HG03064 (cell line): Measurements from ENCODE around the gene EGFR.

ENCODE experiments used
- ATAC-seq: cut with Tn5 transposase; IDR thresholded peaks from one replicate; pipeline ENCODE4 v1.9.1; 2021; ENCODE audit warnings: low read depth; ENCODE audit not compliant: unreplicated experiment

The EGFR gene

DNA sequence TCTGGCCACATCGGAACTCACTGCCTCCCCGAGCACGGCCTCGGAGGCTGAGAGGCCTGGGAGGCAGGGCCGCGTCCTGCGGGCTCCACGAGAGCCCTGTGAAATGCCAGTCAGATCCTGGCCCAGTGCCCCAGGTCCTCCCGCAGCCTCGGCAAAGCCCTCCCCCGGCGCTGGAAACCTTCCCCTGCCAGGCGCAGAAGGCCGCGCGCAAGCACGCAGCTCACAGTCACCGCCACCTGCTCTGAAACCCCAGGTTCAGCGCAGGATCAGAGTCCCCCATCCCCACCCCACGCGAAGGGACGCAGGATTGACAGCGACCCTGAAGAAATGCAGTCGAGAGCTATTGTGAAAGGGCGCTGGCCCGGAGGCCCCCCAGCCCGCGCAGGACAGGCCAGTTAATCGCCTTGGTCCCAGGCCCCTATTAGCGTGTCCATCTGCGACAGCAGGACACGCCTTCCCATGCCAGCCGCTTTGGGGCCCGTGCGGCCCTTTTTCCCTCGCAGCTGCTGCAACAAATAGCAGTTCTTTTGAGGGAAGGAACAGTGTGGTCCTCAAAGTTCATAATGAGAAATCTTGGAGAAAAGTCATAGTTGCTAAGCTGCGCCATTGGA, 13.5 kb upstream of the EGFR start:
- no peak for ATAC-seq

GRCh38 chr7:55006499-55006898, 12.3 kb upstream of the EGFR start:
- ATAC-seq, result no peak

DNA sequence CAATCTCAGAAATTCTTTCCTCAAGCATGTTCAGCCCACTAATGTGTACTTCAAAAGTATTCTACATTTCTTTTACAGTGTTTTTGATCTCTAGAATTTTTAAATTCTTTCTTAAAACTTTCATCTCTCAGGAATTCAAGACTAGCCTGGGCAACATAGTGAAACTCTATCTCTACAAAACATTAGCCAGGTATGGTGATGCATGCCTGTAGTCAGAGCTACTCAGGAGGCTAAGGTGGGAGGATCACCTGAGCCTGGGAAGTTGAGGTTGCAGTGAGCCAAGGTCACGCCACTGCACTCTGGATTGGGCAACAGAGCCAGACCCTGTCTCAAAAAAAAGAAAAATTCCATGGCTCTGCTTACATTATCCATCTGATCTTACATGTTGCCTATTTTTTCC, 5.0 kb upstream of the EGFR start:
- ATAC-seq, result no peak

DNA sequence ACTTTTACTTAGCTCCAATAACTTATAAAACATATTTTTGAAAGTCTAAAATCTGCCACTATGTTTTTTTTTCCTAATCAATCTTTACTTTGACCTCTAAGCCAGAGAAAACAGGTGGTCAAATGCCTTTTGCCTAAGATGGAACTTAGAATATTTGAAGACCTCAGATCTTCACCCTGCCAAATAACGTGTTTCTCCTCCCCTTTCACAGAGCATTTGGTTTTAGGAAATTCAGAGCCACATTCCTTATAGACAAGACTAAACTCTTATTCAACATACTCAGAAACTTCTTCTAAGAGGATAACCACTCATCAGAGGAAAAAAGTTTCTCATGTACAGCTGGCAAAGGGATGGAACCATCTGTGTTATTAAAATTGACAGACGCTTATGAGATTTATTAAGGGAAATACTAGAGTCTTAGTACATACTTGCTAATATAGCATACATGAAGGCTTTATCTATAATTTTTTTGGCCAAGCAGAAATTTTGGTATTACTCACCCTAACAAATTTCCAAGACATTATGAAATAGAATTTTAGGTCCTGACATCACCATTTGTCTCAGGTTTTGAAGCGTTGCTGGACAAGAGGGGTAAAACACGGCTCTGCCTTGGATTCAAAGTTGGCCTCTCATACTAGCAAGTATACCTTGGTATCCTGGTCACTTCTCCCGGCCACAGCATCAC, 2.6 kb upstream of the EGFR start:
- no peak for ATAC-seq

GRCh38 chr7:55016746-55017090, 2.1 kb upstream of the EGFR start:
- ATAC-seq, result no peak

DNA sequence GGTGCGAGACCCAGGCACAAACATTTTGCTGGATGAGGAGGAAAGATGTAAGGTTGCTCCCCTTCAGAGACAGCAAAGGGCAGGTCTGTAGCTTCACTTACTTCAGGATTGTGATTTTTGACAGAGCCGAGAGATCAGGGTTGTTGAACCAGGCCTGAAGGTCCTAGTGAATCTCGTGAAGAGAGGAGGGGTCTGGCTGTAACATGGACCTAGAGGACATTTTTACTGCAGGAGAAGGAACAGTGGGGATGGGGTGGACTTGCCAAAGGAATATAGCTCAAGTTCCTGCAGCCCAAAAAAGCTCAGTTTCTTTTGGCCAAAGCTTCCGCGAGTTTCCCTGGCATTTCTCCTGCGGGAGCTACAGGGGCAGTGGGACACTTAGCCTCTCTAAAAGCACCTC, 976 bp upstream of the EGFR start:
- ATAC-seq, result no peak

- no peak for ATAC-seq
Observed at GRCh38 chr7:55019191-55019690, 424 bp downstream of the EGFR start.

- ATAC-seq, result no peak
Observed at GRCh38 chr7:55019691-55020465, 1.1 kb downstream of the EGFR start.

GRCh38 chr7:55020466-55020871, 1.7 kb downstream of the EGFR start:
- ATAC-seq, result no peak

DNA sequence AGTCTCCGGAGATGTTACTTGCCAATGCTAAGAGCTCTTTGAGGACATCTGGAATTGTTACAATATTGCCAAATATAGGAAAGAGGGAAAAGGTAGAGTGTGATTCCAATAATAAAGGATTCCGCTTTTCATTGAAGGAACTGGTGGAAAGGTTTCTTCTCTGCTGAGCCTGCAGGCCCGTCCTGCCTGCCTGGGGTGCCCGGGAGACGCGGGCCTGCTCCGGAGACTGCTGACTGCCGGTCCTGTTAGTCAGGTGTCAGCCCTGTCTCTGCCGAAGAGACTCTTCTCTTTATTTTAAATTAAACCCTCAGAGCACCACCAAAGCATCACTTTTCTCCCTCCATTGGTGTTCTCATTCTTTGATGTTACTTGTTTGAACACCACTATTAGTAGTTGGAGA, 2.2 kb downstream of the EGFR start:
- ATAC-seq, result no peak

DNA sequence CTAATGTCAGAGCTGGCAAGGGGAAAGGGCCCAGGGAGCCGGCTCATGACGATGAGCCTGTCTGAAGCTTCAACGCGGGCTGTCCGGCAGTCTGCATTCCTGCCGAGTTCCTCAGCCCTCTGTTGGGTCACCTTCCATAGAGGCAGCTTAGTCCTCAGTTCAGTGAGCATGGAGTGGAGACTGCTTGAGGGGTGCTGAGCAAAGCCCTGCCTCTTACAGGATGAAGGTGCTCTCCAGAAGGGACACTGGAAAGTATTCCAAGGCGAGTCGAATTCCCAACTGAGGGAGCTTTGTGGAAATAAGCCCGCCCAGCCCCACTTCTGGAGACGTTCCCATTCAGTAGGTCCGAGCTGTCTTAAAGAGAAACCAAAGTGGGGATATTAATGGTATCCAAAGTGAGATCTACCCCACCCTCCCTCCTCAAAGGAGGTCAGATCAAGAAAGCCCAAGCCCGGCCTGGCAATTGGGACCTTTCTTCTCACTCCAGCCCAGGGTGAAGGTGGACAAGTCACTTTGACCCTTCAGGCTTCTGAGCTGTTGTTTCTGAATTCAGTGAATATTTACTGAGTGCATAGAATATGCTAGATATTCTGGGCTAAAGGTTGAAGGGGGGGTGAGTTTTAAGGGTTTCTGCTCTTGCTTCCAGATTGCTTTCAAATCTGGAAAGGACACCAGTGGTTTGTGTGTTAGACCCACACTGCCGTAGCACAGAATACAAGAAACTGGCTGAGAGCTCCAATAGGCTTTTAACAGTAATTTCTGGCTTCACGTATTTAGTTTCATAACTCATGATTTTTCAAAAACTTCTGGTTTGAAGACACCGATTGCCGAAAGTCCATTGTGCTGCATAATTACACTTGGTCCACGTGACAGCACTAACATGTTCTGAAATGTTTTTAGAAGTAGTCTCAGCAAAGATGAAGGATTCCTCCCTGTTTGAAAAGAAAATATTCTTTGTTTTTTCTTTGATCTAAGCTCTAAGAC, 3.5 kb downstream of the EGFR start:
- no peak for ATAC-seq

- no peak for ATAC-seq
Observed at GRCh38 chr7:55023841-55024505, 5.2 kb downstream of the EGFR start.

GRCh38 chr7:55024776-55025175, 6.0 kb downstream of the EGFR start:
- ATAC-seq, result no peak

DNA sequence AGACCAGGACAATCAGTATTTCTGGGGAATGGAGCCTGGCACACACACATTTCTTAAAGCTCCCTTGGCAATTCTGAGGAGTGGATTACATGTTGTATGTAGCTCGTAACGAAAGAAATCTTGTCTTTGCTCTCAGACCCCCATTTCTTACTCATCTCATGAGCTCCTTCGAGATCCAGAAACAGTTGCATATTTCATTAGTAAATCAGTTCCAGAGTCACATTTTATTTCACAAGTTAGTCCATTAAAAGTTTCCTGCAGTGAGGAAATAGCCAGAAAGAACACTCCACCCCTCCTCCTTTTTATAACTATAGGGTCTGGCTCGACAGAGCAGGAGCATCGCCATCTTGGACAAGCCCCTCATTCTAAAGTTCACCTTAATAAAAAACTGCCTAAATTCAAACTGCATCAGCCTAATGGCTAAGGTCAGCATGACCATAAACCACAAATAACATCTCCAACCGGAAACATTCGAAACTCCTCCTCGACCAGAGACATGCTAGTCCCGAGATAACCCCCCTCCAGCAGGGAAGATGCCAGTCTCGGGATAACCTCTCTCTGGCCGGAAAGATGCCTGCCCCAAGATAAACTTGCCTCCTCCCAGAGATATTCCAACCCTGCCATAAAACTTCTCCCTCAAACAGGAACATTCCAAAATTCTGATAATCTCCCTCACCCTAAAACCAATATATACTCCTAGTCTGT, 7.4 kb downstream of the EGFR start:
- ATAC-seq, result no peak

- no peak for ATAC-seq
Observed at GRCh38 chr7:55026867-55027490, 8.2 kb downstream of the EGFR start.

DNA sequence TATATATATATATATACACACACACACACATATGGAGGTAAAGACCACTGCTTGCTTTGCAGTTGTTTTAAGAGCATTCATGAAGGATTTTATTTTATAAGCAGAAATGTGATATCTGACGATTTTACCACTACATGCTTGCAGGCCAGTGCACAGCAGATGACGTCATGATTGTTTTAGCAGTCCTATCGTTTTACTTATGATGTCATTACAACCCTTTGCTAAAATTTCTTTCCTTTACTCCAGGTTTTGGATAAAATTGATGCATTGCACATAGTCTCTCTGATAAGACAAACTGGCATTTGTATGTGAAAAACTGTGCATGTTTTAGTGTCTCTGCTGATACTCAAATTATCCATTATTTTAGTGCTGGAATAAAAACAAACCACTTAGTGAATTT, 9.2 kb downstream of the EGFR start:
- ATAC-seq, result no peak

- ATAC-seq, result no peak
Observed at GRCh38 chr7:55030314-55030713, 11.5 kb downstream of the EGFR start.

DNA sequence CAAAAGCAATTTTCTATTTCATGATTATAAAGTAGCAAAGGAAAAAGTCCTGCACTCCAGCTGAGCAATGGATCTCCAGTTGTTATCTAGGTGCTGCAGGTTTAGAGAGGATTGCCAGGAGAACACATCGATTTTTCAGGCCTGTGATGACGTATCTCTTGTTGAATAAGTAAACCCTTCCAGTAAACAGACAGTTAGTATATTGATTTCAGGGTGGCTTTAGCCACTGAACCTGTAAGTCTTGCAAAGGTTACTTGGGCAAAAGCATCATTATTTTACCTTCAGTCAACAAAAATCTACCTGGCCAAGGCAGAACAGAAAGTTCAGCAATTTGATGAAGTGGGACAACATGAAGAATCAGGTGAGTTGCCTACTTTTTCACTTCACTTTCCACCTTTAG, 12.3 kb downstream of the EGFR start:
- no peak for ATAC-seq

- no peak for ATAC-seq
Observed at GRCh38 chr7:55032069-55032699, 13.4 kb downstream of the EGFR start.
